ENCODE data around the gene PJA2.

DNA sequence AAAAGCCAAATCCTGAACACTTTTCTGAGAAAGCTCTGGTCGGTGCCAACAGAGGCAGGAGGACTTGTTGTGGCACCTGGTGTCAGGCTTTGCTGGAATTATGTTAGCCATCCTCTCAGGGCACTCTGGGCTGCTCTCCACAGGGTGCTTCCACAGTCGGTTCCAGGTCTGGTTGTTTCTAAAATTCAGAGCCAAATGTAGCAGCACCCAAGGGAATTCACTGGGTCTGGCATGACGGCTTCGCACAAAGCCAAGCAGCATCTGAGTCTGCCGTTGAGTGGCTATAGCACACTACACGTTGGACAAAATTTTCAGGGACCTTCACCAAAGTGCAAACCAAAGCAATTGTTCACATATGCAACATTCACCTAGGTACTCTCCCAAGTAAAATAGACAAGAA lies 110.2 kb downstream of the PJA2 start:
- TF ChIP-seq, protein P1, sequence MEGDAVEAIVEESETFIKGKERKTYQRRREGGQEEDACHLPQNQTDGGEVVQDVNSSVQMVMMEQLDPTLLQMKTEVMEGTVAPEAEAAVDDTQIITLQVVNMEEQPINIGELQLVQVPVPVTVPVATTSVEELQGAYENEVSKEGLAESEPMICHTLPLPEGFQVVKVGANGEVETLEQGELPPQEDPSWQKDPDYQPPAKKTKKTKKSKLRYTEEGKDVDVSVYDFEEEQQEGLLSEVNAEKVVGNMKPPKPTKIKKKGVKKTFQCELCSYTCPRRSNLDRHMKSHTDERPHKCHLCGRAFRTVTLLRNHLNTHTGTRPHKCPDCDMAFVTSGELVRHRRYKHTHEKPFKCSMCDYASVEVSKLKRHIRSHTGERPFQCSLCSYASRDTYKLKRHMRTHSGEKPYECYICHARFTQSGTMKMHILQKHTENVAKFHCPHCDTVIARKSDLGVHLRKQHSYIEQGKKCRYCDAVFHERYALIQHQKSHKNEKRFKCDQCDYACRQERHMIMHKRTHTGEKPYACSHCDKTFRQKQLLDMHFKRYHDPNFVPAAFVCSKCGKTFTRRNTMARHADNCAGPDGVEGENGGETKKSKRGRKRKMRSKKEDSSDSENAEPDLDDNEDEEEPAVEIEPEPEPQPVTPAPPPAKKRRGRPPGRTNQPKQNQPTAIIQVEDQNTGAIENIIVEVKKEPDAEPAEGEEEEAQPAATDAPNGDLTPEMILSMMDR (IDR thresholded peaks at IDR 0.05 in 4 of 5, conservative IDR thresholded peaks at IDR 0.05 in 1 of 5) = no peak
- no peak for TF ChIP-seq POLR2A (IDR thresholded peaks at IDR 0.05)
